ENCODE measurements around the gene RGSL1.

The RGSL1 gene

DNA sequence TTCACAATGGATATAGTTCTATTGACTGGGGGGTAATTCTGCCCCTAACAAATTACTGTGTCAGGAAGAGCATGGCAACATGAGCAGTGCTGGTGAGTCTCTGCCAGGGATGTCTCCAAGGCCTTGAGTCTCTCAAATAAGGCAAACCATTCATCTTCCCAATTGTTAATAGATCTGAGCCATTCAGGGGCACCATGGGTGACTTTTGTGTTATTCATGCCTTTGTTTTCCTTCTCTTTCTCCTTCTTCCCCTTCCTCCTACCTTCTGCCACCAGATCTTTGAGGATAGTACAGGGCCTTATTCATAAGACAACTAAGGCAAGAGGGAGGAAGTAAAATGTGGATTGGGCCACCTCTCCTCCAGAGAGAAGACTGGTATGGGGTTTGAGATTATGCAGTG is at the start of gene RGSL1:
Gene RGSL1 (plus strand): TSS at position 60 of the 400 bp plus-strand sequence. CDS start 20 bp downstream, at position 80.
- no peak for DNase-seq (ENCODE audit: low spot score)

DNA sequence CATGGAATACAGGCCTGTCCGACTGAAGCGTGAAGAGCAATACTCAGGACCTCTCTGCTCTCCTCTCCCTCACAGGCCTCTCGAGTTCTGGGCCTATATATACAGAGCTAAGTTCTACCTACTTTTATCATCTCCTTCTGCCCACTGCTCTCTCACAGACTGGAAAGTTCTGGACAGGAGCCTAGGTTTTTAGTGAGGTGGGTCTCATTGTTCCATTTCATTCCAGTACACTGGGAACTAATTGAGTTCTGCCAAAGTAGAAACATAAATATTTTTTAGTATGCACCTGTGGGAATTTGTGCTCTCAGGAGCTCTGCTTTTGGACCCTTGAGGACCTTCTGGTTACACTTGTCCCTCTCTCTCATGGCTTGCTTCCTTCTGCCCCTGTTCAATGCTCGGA is 49.4 kb upstream of the RGSL1 start, which contains the start of gene TEDDM1:
Gene TEDDM1 (minus strand): TSS at position 101 of the 400 bp plus-strand sequence. CDS start 182 bp downstream, outside the sequence.
- no peak for DNase-seq (ENCODE audit: low spot score)

- DNase-seq (ENCODE audit: low spot score) = no peak
Measured at GRCh38 chr1:182404781-182405180, 45.2 kb upstream of the RGSL1 start.

DNA sequence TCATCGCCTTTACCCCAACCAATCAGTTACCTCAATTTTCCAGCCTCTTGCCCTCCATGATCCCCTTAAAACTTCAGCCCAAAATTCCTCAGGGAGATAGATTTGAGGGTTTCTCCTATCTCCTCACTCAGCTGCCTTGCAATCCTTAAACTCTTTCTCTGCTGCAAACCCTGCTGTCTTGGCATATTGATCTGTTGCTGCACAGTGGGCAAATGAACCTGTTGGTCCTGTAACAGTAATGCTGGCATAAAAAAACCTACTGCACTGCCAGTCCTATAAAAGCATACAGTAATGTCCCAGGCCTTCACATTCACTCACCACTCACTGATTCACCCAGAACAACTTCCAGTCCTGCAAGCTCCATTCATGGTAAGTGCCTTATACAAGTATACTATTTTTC is 44.4 kb upstream of the RGSL1 start:
- no peak for DNase-seq (ENCODE audit: low spot score)

GRCh38 chr1:182406012-182406411 is 43.9 kb upstream of the RGSL1 start:
- DNase-seq (ENCODE audit: low spot score) = no peak

- no peak for DNase-seq (ENCODE audit: low spot score)
Measured at GRCh38 chr1:182407724-182408123, 42.2 kb upstream of the RGSL1 start.

GRCh38 chr1:182408435-182409075 is 41.4 kb upstream of the RGSL1 start:
- DNase-seq (ENCODE audit: low spot score) = no peak

DNA sequence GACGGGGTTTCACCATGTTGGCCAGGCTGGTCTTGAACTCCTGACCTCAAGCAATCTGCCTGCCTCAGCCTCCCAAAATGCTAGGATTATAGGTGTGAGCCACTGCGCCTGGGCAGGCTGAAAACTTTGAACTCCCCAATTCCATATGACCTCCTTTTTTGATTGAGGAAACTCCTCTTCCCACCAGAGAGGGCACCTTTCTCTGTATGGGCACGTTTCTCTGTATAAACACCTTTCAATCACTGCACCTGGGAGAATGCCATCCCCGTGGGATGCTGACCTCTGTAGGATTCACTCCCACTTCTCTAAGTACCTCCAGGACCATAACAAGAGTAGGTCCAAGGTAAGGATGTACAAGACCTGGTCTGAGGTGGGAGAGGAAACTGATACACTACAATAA is 39.8 kb upstream of the RGSL1 start:
- no peak for DNase-seq (ENCODE audit: low spot score)

- DNase-seq (ENCODE audit: low spot score) = no peak
Measured at GRCh38 chr1:182410620-182411273, 39.2 kb upstream of the RGSL1 start.

DNA sequence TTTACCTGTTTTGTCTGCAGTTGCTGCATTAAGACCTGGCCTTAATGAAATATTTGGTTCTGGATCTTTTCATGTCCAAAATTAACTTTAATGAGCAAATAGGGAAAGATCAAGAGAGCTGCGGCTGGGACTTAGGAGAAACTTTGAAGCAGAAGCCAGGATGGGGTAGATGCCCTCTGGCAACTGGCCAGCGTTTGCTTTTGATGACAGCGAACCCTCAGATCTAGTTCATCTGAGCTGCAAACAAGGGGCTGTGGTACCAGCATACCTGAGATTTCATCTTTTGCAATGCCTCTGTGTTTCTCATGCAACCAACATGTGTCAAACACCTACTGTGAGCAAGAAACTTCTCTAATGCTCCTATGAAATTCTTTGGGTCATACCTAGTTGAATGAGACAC is 36.5 kb upstream of the RGSL1 start:
- DNase-seq (ENCODE audit: low spot score) = no peak

GRCh38 chr1:182413969-182414368 is 36.0 kb upstream of the RGSL1 start:
- no peak for DNase-seq (ENCODE audit: low spot score)

GRCh38 chr1:182415789-182416188 is 34.2 kb upstream of the RGSL1 start:
- no peak for DNase-seq (ENCODE audit: low spot score)

DNA sequence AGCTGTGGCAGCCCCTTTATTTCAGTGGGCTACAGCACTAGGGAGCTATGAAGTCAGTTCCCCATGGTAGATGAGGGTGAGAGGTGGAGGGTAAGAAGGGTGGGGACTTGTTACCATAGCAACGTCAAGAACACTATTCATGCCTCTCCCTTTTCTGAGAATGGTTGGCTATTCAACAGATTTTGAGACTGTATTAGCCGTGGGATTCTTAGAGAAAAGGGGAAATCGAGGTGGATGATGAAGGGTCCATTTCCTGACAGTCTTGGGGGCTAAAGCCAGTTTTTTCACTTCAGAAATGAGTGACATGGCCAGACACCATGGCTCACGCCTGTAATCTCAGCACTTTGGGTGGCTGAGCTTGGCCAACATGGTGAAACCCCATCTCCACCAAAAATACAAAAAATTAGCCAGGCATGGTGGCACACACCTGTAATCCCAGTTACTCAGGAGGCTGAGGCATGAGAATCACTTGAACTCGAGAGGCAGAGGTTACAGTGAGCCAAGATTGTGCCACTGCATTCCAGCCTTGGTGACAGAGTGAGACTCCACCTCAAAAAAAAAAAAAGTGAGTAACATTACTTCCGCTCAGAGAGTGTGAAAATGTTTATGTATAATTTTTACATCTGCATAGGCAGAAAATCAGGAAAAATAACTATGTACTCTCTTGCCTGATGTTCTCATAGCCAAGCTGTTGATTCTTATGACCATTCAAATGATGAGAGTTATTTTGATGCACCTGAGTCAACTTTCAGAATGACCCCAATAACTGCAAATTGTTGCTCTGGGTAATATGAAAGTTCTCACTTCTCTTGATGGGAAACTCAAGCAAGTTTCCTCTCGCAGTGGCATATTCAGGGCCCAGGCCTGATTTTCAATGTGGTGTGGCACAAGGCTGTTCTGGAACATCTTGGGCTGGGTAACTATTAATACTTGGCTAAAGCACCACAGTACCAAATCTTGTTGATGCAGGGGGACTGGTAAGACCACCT is 23.2 kb upstream of the RGSL1 start:
- DNase-seq (ENCODE audit: low spot score) = no peak

DNA sequence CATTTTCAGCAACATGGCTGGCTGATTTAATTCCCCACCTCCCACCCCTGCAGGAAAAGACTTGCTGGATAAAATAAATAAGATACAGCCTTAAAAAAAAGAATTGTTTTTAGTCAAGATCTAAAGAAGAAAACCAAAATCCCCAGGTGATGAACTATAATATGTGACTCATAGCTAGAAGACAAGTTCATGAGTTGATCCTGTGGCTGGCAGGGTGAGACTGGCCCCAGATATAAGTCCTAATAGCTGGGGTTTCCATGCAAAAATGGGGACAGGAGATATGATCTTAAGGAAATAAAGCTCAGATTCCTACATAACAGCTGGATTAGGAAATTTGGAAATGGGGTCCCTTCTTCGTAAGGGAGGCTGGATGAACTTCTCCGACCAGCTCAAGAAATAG is 21.9 kb upstream of the RGSL1 start:
- DNase-seq (ENCODE audit: low spot score) = no peak

DNA sequence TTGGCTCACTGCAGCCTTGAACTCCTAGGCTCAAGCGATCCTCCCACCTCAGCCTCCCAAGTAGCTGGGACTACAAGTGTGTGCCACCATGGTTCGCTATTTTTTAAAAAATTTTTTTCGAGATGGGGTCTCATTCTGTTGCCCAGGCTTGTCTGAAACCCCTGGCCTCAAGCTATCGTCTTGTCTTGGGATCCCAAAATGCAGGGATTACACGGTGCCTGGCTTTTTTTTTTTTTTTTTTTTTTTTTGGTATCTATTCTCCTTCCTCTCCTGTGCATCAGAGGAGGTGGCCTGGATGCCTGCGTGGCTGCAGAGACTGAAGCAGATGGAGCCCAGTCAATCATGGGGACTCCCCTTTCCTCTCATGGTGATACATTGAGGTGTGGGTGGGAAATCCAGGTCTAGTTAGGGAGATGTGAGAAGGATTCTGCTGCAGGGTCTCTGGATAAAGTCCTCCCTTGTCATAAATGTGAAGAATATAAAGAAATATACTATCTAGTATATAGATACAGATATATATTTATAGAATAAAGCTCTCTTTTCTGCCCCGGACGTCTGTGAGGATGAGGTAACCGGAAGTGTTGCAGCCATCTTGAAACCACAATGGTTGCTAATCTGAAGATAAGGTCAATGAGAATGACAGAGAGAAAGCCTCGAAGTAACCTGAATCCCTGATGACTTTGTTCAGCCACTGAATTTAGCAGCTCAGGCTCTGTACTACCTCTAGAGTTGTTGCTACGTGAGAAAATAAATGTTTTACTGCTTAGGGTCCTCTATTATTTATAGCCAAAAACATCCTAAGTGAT is 19.5 kb upstream of the RGSL1 start:
- no peak for DNase-seq (ENCODE audit: low spot score)

DNA sequence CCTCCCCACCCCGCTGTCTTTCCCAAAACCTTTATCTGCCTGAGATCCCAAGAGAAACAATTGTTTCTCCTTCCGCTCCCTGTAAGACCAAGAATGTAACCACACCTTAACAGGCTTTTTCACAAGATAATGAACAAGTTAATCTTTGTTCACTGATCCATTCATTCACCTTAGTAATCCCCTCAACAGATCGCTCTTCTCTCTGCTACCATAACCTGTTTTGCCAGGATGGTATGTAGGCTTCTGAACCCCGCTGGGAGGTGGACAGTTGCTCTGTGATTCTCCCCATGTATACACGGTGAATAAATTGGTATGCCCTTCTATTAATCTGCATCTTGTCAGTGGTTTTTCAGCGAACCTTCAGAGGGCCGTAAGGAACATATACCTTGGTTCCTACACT is 18.7 kb upstream of the RGSL1 start:
- DNase-seq (ENCODE audit: low spot score) = no peak

GRCh38 chr1:182433580-182433979 is 16.4 kb upstream of the RGSL1 start:
- no peak for DNase-seq (ENCODE audit: low spot score)

DNA sequence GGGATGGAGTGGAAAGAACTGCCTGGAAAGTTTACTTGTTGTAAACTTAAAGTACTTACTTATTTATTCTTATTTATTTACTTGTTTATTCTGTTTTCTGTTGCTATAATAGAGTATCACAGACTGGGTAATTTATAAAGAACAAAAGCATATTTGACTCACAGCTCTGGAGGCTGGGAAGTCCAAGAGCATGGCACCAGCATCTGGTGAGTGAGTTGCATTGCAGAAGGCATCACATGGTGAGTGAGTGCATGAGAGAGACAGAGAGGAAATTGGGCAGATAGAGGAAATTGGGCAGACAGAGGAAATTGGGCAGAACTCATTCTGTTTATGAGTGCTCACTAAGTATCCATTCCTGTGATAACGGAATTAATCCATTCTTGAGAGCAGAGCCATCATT is 11.6 kb upstream of the RGSL1 start:
- no peak for DNase-seq (ENCODE audit: low spot score)

DNA sequence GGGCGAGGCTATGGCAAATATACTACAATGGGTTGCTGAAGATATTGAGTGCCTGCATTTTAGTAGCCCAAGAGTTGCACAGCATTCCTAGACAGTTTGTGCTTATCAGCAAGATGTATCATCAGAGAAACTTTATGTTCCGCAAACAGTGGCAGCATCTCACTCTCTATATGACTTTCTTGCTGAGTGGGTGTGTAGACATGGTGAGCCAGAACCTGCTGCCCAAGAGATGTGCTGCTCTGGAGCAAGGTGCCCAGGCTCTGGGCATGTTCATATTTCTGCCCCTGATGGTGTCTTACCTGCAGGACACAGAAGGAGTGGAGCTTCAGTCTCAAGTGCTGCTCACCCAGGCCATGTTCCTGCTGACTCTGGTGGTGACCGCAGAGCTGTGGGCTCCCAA is 8.2 kb upstream of the RGSL1 start:
- no peak for DNase-seq (ENCODE audit: low spot score)

- DNase-seq (ENCODE audit: low spot score) = no peak
Measured at GRCh38 chr1:182442333-182442732, 7.6 kb upstream of the RGSL1 start.

GRCh38 chr1:182444497-182444896 is 5.4 kb upstream of the RGSL1 start:
- no peak for DNase-seq (ENCODE audit: low spot score)
